ENCODE results near the gene CAPN9. TPM values are rescaled to one million over a fixed set of nuclear protein-coding genes. Genes with fewer than 3 reads are reported as not detected.

The CAPN9 gene
- total and polyA plus RNA-seq, 8 donors, result 0.08 to 0.73 (median 0.28) TPM; not detected in 5

DNA sequence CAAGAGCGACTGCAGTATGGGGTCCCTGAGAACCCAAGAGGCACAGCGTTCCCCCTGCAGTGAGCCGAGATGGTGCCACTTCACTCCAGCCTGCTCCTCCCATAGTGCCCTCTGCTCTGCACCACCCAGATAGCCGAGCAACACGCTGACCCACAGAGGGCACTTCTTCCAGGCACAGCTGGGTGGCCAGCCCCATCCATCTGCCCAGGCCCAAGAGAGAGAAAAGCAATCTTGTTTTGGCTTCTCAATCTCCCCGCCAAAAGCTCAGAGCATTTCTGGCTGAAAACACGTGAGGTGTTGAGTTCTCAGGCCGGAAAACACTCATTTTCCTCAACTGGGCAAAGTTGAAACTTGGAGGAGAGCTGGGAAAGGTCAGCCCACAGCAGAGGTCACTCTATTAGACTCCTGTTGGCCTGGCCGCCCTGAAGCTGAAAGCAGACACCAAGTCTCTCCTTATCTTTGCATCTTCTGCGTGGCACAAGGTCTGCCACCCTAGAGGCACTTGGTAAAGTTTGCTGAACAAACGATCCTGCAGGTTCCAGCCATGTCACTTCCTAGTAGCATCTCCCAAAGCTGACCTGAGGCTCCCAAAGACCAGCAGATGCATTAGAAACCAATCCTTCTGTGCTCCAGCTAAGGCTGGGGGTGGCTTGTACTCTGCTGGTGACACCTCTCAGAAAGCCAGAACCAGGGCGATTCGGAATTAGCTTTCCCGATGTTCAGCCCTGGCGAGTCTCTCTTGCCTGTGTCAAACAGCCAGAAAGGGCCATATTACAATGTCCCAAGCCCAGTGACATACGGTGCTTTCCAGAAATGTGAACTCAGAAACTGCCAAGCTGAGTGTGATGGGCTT is 10.9 kb downstream of the CAPN9 start:
- FAIRE-seq, result no peak
- Histone ChIP-seq H3K36me3 (no peaks in the 10 kb centered on the region), H3K4me3 (no peak overlapping the region), H3K27me3 (no peaks in the 10 kb centered on the region), H3K4me1 (no peaks in the 10 kb centered on the region), H3K27ac (no peak overlapping the region), H3K9me3 (no peaks in the 10 kb centered on the region)
- ATAC-seq, result no peak
- intact Hi-C loops (cut with DNase I), result no loop called here
- WGBS, 2 donors, result 87 to 90% methylated on average over 16 of the region's 16 CpGs
- no peak for DNase-seq
- TF ChIP-seq, protein P1, sequence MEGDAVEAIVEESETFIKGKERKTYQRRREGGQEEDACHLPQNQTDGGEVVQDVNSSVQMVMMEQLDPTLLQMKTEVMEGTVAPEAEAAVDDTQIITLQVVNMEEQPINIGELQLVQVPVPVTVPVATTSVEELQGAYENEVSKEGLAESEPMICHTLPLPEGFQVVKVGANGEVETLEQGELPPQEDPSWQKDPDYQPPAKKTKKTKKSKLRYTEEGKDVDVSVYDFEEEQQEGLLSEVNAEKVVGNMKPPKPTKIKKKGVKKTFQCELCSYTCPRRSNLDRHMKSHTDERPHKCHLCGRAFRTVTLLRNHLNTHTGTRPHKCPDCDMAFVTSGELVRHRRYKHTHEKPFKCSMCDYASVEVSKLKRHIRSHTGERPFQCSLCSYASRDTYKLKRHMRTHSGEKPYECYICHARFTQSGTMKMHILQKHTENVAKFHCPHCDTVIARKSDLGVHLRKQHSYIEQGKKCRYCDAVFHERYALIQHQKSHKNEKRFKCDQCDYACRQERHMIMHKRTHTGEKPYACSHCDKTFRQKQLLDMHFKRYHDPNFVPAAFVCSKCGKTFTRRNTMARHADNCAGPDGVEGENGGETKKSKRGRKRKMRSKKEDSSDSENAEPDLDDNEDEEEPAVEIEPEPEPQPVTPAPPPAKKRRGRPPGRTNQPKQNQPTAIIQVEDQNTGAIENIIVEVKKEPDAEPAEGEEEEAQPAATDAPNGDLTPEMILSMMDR (IDR thresholded peaks at IDR 0.05), result no peak

DNA sequence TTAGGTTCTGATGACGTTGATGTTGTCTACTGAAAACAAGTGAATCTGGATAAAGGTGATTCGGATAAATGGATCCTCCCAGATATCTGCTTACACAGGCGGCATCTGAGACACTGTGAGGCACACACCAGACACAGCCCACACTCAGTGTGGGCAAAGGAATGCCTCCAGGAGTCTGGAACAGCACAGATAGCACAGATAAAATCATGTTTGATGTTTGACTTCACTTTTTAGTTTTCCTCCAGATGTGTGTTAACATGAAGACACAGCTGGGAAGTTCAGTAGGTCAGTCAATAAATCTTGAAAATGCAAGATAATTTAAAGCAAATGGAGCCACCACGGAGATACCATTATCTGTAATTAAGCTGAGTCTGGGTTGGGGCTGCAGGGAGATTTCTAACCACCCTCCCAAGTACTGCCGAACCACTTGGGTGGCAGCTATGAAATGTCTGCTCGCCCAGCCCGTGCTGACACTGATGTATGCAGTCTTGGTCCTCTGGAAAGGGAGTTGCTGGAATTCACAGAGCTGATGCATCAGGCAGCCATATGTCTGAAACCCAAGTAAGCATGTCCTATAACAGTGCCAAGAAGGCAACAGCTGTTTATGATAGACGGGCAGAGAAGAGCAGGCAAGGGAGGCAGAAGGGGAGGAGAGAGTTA is 11.7 kb downstream of the CAPN9 start:
- FAIRE-seq (no peak), ATAC-seq (no peak), DNase-seq (no peak)
- H3K36me3 ChIP-seq, result no peaks in the 10 kb centered on the region
- no peaks in the 10 kb centered on the region for H3K4me1 ChIP-seq
- H3K27ac ChIP-seq, result no peak overlapping the region
- H3K27me3 ChIP-seq, result no peaks in the 10 kb centered on the region
- TF ChIP-seq, protein P1 (IDR thresholded peaks at IDR 0.05), result no peak
- H3K4me3 ChIP-seq, result no peak overlapping the region
- WGBS, 2 donors, result 69% methylated on average over 8 of the region's 8 CpGs
- H3K9me3 ChIP-seq, result no peaks in the 10 kb centered on the region
- intact Hi-C loops (cut with DNase I), result no loop called here

DNA sequence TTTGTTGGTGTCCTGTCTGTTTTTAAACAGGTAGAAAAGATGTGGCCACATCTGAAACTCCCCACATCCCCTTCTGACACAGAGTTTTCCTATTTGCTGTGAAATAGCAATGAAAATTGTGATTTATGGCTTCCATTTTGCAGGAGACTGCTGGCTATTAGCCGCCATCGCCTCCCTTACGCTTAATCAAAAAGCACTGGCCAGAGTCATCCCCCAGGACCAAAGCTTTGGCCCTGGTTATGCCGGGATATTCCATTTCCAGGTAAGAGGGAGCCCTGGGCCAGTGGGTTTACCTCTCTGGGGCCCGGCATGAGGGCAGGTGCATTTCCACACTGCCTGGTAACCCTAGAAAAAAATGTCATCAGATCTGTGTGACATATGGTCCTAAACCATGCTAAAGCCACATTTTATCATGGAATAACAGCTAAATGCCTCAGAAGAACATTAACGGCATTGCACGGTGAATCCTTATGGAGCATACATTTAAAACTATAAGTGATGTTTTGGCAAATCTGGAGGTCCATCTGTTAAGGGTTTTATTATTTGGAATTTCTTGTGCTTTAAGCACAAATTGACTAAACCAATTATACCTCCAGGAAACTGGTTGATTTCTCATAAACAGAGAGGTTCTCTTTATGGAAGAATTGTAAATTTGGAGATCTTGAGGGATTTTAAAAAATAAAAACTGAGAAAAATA is 12.3 kb downstream of the CAPN9 start:
- H3K27me3 ChIP-seq, result no peaks in the 10 kb centered on the region
- H3K4me1 ChIP-seq, result no peaks in the 10 kb centered on the region
- H3K4me3 ChIP-seq, result no peak overlapping the region
- no peaks in the 10 kb centered on the region for H3K36me3 ChIP-seq
- TF ChIP-seq, protein P1 (IDR thresholded peaks at IDR 0.05), result no peak
- DNase-seq, result no peak
- 91 to 94% methylated on average over 7 of the region's 7 CpGs for WGBS, 2 donors
- H3K27ac ChIP-seq, result no peak overlapping the region
- no peak for FAIRE-seq
- intact Hi-C loops (cut with DNase I), result no loop called here
- no peaks in the 10 kb centered on the region for H3K9me3 ChIP-seq
- ATAC-seq, result no peak

DNA sequence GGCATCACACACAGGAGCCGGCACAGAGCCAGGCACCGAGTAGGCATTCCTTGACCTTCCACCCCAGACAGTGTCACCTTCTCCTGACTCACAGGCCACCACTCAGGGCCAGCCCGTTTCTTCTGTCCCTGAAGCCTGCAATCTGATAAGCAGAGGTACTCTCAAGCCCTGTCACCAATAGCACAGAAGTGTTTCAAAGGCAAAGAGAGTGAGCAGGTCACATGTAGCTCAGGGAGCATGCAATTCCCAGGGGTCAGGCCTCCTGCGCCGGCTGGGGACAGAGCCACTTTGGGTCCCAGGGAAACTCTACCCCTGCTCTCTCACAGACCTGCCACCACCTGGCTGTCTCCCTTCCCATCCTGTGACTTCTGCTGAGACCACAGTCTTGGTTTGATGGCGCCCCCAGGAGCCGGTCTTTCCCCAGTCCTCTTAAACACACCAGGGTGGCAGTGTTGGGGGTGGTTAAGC is 13.2 kb downstream of the CAPN9 start:
- H3K4me3 ChIP-seq, result no peak overlapping the region
- intact Hi-C loops (cut with DNase I), result no loop called here
- H3K36me3 ChIP-seq, result no peaks in the 10 kb centered on the region
- H3K4me1 ChIP-seq, result no peaks in the 10 kb centered on the region
- FAIRE-seq (no peak), ATAC-seq (peak in 2 of 4 donors; percentile 29 to 52), DNase-seq (no peak)
- TF ChIP-seq, protein P1 (IDR thresholded peaks at IDR 0.05), result no peak
- no peaks in the 10 kb centered on the region for H3K27me3 ChIP-seq
- H3K9me3 ChIP-seq, result no peaks in the 10 kb centered on the region
- 72 to 75% methylated on average over 7 of the region's 7 CpGs for WGBS, 2 donors
- no peak overlapping the region for H3K27ac ChIP-seq
